HCT116 (cell line): ENCODE measurements around the gene SLC35F1.

Experiments
- EZH2 ChIP-seq: fragments of 200-600 bp; sonication (generic); IDR thresholded peaks from 2 replicates; pipeline ENCODE4 v1.6.1; 2017; ENCODE audit warnings: antibody characterized with exemption, mixed run types
- EZH2phosphoT487 ChIP-seq: fragments of 200-600 bp; IDR thresholded peaks from 2 replicates; pipeline ENCODE4 v1.6.1; 2018; ENCODE audit warnings: antibody characterized with exemption, borderline replicate concordance
- MAX ChIP-seq: IDR thresholded peaks from 2 replicates; pipeline ENCODE4 v1.6.1; 2012
- POLR2A ChIP-seq: IDR thresholded peaks from 2 replicates; pipeline ENCODE4 v1.7.0; 2011; ENCODE audit warnings: borderline replicate concordance; ENCODE audit not compliant: insufficient read depth, insufficient read length; ENCODE audit errors: extremely low read depth
- POLR2AphosphoS5 ChIP-seq: IDR thresholded peaks from 2 replicates; pipeline ENCODE4 v1.6.1; 2011; ENCODE audit warnings: mild to moderate bottlenecking, low read depth, low read length, moderate library complexity
- TF ChIP-seq, protein P1 (sequence below), 3 experiments: fragments of 200-600 bp in 1 of 3; sonication (generic) in 1 of 3; IDR thresholded peaks in 2 of 3; conservative IDR thresholded peaks in 1 of 3; 2 replicates each; pipeline ENCODE4 v1.5.1; 2012 to 2017; ENCODE audit warnings: low read depth in 2 of 3, low read length in 2 of 3, antibody characterized with exemption in 1 of 3, borderline replicate concordance in 1 of 3, control low read depth in 1 of 3, mild to moderate bottlenecking in 1 of 3, mixed read lengths in 1 of 3, mixed run types in 1 of 3, moderate library complexity in 1 of 3; ENCODE audit not compliant: insufficient read depth in 1 of 3

DNA sequence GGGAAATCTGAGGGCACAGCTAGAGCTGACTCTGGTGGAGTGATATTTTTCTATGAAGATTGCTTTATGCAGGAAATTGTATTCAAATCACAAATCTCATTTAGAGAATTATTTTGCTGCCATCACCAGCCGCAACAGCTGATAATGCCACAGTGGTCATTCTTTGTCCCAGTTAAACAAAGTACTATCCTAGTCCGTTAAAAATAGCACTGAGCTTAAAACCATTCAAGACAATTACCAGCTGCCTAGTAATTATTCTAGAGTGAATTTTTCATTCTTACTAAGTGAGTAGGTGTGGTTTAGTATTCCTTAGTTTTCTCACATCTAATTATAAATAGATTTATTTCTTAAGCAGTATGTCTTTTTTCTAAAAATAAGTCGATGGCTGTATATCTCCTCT is 190.5 kb downstream of the SLC35F1 start:
- TF ChIP-seq EZH2 (no peak), POLR2A (no peak), MAX (no peak), EZH2phosphoT487 (no peak), POLR2AphosphoS5 (no peak)
- TF ChIP-seq, protein P1, sequence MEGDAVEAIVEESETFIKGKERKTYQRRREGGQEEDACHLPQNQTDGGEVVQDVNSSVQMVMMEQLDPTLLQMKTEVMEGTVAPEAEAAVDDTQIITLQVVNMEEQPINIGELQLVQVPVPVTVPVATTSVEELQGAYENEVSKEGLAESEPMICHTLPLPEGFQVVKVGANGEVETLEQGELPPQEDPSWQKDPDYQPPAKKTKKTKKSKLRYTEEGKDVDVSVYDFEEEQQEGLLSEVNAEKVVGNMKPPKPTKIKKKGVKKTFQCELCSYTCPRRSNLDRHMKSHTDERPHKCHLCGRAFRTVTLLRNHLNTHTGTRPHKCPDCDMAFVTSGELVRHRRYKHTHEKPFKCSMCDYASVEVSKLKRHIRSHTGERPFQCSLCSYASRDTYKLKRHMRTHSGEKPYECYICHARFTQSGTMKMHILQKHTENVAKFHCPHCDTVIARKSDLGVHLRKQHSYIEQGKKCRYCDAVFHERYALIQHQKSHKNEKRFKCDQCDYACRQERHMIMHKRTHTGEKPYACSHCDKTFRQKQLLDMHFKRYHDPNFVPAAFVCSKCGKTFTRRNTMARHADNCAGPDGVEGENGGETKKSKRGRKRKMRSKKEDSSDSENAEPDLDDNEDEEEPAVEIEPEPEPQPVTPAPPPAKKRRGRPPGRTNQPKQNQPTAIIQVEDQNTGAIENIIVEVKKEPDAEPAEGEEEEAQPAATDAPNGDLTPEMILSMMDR (IDR thresholded peaks at IDR 0.05 in 2 of 3, conservative IDR thresholded peaks at IDR 0.05 in 1 of 3; ENCODE audit: borderline replicate concordance in 1 of 3, insufficient read depth in 1 of 3, low read depth in 2 of 3, low read length in 2 of 3) = no peak
